A549 (cell line): ENCODE measurements around the gene GRM7.

Experiments
- BHLHE40 ChIP-seq: IDR thresholded peaks from 2 replicates; pipeline ENCODE4 v1.6.1; 2012; ENCODE audit warnings: low read depth, low read length, inconsistent platforms
- FOSB ChIP-seq: fragments of 250-450 bp; sonication (Bioruptor Pico); IDR thresholded peaks from 2 replicates; pipeline ENCODE4 v1.5.0; 2020; ENCODE audit warnings: mild to moderate bottlenecking, moderate library complexity
- HOXA7 ChIP-seq: fragments of 250-450 bp; sonication (Bioruptor Pico); IDR thresholded peaks from 2 replicates; pipeline ENCODE4 v1.5.0; 2020; ENCODE audit warnings: mild to moderate bottlenecking, moderate library complexity
- KDM1A ChIP-seq: fragments of 200-600 bp; sonication (generic); IDR thresholded peaks from 2 replicates; pipeline ENCODE4 v1.6.1; 2016; ENCODE audit warnings: low read depth, mild to moderate bottlenecking
- MAFK ChIP-seq: fragments of 450-650 bp; IDR thresholded peaks from 2 replicates; pipeline ENCODE4 v1.6.1; 2014; ENCODE audit not compliant: partially characterized antibody
- MYC ChIP-seq: IDR thresholded peaks from 2 replicates; pipeline ENCODE4 v1.6.1; 2012; ENCODE audit warnings: mild to moderate bottlenecking, inconsistent platforms, low read length, improper control_type of control experiment, borderline replicate concordance
- PHF8 ChIP-seq: fragments of 200-600 bp; sonication (generic); IDR thresholded peaks from 2 replicates; pipeline ENCODE4 v1.6.1; 2016; ENCODE audit warnings: low read depth, mild to moderate bottlenecking, antibody characterized with exemption, moderate library complexity, borderline replicate concordance
- POLR2A ChIP-seq: IDR thresholded peaks from 2 replicates; pipeline ENCODE4 v1.6.1; 2012; ENCODE audit warnings: mild to moderate bottlenecking, low read length
- RAD21 ChIP-seq, 2 experiments: fragments of >200 bp in 1 of 2; sonication (Bioruptor Twin) in 1 of 2; formaldehyde crosslinking in 1 of 2; IDR thresholded peaks in 1 of 2; conservative IDR thresholded peaks in 1 of 2; 2 replicates in 1 of 2; 3 replicates in 1 of 2; pipeline ENCODE4 v1.6.1; 2012 to 2018; ENCODE audit warnings: inconsistent platforms in 1 of 2
- USF2 ChIP-seq: fragments of 450-650 bp; IDR thresholded peaks from 2 replicates; pipeline ENCODE4 v1.6.1; 2014; ENCODE audit warnings: antibody characterized with exemption
- TF ChIP-seq, protein P1 (sequence below): fragments of >200 bp; sonication (Bioruptor Twin); formaldehyde crosslinking; IDR thresholded peaks from 3 replicates; pipeline ENCODE4 v1.5.1; 2016
- TF ChIP-seq, protein P2 (sequence below): IDR thresholded peaks from 2 replicates; pipeline ENCODE4 v1.6.1; 2012

DNA sequence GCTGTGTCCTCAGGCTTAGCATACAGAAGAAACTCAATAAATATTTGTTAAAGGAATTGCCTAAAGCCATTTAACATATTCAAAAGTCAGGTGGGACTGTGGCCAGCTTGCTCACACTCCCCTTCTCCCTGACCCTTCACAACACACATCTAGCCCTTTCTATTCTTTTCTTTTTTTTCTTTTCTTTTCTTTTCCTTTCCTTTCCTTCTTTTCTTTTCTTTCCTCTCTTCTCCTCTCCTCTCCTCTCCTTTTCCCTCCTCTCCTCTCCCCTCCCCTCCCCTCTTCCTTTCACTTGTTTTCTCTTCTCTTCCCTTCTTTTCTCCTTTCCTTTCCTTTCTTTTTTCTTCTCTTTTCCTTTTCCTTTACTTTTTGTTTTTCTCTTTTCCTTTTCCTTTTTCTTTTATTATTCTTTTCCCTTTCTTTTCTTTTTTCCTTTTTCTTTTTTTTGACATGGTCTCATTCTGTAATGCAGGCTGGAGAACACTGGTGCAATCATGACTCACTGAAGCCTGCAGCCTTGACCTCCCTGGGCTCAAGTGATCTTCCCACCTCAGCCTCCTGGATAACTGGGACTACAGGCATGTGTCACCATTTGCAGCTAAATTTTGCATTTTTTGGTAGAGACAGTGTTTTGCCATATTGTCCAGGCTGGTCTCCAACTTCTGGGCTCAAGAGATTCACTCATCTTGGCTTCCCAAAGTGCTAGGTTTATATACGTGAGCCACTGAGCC lies 377.8 kb downstream of the GRM7 start:
- TF ChIP-seq, protein P1, sequence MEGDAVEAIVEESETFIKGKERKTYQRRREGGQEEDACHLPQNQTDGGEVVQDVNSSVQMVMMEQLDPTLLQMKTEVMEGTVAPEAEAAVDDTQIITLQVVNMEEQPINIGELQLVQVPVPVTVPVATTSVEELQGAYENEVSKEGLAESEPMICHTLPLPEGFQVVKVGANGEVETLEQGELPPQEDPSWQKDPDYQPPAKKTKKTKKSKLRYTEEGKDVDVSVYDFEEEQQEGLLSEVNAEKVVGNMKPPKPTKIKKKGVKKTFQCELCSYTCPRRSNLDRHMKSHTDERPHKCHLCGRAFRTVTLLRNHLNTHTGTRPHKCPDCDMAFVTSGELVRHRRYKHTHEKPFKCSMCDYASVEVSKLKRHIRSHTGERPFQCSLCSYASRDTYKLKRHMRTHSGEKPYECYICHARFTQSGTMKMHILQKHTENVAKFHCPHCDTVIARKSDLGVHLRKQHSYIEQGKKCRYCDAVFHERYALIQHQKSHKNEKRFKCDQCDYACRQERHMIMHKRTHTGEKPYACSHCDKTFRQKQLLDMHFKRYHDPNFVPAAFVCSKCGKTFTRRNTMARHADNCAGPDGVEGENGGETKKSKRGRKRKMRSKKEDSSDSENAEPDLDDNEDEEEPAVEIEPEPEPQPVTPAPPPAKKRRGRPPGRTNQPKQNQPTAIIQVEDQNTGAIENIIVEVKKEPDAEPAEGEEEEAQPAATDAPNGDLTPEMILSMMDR, result no peak
- no peak for TF ChIP-seq USF2
- TF ChIP-seq, protein P2, sequence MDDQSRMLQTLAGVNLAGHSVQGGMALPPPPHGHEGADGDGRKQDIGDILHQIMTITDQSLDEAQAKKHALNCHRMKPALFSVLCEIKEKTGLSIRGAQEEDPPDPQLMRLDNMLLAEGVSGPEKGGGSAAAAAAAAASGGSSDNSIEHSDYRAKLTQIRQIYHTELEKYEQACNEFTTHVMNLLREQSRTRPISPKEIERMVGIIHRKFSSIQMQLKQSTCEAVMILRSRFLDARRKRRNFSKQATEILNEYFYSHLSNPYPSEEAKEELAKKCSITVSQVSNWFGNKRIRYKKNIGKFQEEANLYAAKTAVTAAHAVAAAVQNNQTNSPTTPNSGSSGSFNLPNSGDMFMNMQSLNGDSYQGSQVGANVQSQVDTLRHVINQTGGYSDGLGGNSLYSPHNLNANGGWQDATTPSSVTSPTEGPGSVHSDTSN, result no peak
- no peak for TF ChIP-seq POLR2A
- TF ChIP-seq KDM1A, result no peak
- no peak for TF ChIP-seq FOSB (CRISPR knock-in tag)
- no peak for TF ChIP-seq PHF8
- no peak for TF ChIP-seq MAFK
- TF ChIP-seq HOXA7 (CRISPR knock-in tag), result no peak
- TF ChIP-seq MYC, result no peak
- no peak for TF ChIP-seq RAD21 (conservative IDR thresholded peaks at IDR 0.05 in 1 of 2, IDR thresholded peaks at IDR 0.05 in 1 of 2)
- TF ChIP-seq BHLHE40, result no peak
